Prostate gland (tissue), 2 donors: ENCODE results near the gene ANKRD55.

Source experiments
- CTCF ChIP-seq, 4 experiments: fragments of 200-600 bp in 2 of 4; fragments of 450-650 bp in 2 of 4; sonication (generic) in 2 of 4; IDR thresholded peaks; 1 replicate in 3 of 4; 2 replicates in 1 of 4; pipeline ENCODE4 v1.5.1; 2016 to 2019; ENCODE audit warnings: antibody characterized with exemption in 4 of 4, mild to moderate bottlenecking in 2 of 4, moderate library complexity in 2 of 4
- POLR2A ChIP-seq: fragments of 450-650 bp; IDR thresholded peaks from one replicate; pipeline ENCODE4 v1.6.1; 2016; ENCODE audit warnings: antibody characterized with exemption, mild to moderate bottlenecking

GRCh38 chr5:56251440-56251839 lies 18.3 kb upstream of the ANKRD55 start:
- no peak for TF ChIP-seq CTCF (IDR thresholded peaks at IDR 0.05)
- TF ChIP-seq POLR2A = no peak
